GM18858 (cell line): ENCODE data around the gene SVOP.
"Not testable (repeated sequence)": the region's sequence is repeated elsewhere in the genome, so short reads cannot be mapped to it uniquely, and the experiment has no call there.

Experiments
- ATAC-seq: cut with Tn5 transposase; IDR thresholded peaks from one replicate; pipeline ENCODE4 v1.9.1; 2021; ENCODE audit not compliant: unreplicated experiment

Gene SVOP, protein sequence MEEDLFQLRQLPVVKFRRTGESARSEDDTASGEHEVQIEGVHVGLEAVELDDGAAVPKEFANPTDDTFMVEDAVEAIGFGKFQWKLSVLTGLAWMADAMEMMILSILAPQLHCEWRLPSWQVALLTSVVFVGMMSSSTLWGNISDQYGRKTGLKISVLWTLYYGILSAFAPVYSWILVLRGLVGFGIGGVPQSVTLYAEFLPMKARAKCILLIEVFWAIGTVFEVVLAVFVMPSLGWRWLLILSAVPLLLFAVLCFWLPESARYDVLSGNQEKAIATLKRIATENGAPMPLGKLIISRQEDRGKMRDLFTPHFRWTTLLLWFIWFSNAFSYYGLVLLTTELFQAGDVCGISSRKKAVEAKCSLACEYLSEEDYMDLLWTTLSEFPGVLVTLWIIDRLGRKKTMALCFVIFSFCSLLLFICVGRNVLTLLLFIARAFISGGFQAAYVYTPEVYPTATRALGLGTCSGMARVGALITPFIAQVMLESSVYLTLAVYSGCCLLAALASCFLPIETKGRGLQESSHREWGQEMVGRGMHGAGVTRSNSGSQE

DNA sequence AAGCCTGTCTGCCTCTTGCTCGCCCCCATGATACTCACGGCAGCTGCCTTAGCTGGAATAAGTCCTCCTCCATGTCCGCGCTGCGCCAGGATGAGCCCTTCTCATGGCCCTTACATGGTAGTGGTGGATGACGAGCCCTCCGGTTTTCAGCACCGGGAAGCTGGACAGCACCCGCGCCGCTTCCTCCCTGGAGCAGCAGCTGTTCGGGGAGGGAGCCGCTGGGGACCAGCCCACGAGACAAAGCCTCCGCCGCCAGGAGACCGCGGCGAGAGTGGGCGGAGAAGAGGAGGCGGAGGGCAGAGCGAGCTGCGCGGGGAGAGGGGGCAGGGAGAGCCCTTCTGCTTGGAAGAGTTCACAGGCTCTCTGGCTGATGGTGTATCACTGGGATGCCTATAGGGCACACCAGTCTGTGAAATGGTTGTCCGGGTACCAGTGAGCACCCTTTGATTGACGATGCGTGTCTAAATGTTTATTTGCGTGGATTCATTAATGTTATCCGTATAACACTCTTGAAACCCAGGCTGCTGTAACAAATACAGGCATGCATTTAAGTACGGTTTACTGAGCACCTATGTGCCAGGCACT lies at the start of gene SVOP:
Gene SVOP, minus strand, starts transcription at position 273 of the 585 bp plus-strand sequence. Its CDS starts 200 bp downstream, at position 73.
- ATAC-seq = no peak

DNA sequence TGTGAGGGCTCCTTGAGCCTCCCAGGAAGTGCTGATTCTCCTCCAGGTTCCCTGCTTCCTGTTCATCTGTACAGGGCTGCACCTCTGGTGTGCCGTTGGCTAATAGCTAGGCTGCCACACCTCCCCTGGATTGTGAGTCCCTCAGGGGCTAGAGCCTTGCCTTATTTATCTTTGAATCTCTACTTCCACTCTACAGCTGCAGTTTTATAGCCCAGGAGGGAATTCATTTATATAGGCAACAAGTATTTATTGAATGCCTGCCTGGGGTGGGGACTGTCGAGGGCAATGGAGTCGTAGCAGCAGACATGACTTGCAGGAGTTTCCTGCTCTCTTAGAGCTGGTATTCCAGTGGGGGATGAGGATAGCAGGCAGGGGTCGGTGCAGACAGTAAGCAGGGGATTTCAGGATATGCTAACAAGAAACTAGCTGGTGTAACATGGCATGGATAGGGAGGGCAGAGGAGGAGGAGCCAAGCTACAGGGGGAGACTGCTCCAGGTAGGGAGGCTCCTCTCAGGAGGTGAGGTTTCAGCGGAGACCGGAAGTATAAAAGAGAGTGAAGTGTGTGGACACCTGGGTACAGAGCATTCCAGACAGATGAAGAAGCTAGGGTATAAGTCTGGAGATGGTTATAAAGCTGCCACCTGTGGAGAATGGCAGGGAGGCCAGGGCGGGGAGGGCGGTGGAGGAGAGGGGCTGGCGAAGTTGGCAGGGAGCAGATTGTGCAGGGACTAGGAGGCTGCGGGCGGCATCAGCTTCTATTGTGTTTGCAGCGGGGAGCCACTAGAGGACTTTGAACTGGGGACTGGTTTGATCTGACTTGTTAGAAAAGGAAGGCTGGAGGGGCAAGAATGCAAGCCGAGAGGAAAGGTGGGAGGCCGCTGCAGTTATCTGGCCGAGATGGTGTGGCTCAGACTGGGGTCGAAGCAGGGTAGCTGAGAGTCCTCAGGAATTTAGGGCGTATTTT lies 48.7 kb upstream of the SVOP start:
- no peak for ATAC-seq

DNA sequence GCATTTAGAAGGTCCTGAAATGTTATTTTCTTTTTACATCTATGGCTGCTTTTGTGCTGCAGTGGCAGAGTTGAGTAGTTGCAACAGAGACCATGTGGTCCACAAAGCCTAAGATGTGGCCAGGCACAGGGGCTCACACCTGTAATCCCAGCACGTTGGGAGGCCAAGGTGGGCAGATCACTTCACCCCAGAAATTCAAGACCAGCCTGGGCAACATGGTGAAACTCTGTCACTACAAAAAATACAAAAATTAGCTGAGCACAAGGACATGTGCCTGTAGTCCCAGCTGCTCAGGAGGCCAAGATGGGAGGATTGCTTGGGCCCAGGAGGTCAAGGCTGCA lies 45.0 kb upstream of the SVOP start:
- ATAC-seq = no peak

DNA sequence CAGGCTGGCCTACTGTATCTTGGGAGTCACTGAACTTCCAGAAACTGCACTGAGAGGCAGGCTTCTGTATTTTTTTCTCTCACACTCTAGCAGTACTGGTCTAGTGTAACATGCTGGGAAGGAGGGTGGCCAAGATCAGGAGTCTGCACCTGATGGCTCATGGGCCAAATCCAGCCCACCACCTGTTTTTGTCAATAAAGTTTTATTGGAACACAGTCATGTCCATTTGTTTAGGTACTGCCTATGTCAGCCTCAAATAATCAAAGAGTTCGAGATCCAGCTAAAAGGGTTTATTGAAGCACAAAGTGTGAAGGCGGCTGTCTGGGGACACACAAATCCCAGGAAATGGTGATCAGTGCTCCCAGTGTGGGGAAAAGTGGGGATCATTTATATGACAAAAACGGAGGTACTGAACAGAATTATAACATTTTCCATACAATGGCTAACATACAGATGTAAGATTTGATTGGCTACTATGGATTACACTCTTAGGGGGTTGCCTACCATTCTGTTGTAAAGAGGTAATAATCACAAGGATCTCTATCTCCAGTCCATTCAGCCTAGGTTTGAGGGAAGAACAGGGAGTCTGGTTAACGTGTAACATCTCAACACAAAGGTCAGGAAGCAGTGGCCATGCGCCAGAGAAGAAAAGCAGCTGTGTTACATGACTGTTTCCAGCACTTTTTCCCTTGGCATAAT lies 44.4 kb upstream of the SVOP start:
- no peak for ATAC-seq

DNA sequence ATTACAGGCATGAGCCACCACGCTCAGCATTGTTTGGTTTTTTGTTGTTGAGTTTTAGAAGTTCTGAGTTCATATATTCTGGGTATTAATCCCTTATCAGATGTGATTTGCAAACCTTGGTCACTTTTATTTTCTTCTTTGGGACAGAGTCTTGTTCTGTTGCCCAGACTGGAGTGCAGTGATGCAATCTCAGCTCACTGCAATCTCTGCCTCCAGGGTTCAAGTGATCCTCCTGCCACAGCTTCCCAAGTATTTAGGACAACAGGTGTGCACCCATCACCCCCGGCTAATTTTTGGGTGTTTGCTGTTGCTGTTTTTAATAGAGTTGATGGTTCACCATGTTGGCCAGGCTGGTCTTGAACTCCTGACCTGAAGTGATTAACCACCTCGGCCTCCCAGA lies 43.3 kb upstream of the SVOP start:
- no peak for ATAC-seq

DNA sequence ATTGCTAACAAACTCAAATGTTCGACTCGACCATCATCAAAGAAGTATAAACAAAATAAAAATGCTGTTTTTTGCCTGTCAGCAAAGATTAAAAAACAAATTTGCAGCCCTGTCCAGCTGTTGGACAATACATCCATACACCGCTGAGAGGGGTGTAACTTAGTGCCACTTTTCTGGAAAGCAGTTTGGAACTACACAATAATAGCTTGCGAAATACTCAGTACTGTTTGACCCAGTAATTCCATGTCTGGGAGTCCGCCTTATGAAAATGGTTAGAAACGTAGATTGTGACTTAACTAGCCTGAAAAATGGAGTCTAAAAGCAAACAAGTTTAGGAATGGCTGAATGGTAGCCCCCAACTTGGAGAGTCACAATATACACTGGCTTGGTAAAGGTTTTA lies 37.9 kb upstream of the SVOP start:
- ATAC-seq = no peak

DNA sequence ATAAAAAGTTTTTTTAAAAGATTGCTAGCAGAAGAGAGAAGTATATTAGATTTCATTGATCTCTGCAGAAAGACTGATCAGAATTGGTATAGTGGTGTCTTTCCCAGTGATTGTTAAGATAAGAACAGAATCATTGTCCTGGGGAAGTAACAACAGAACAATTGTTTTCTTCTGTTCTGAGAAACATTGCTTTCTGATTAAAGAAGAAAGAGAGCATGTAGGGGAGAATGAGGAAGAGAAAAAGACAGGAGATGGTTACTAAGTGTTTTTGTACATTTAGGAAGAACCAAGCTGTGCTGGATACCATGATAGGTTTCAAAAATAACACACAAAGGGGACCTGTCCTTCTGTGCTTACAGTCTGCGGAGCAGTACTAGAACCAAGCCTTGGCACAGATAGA lies 36.5 kb upstream of the SVOP start:
- ATAC-seq = no peak

DNA sequence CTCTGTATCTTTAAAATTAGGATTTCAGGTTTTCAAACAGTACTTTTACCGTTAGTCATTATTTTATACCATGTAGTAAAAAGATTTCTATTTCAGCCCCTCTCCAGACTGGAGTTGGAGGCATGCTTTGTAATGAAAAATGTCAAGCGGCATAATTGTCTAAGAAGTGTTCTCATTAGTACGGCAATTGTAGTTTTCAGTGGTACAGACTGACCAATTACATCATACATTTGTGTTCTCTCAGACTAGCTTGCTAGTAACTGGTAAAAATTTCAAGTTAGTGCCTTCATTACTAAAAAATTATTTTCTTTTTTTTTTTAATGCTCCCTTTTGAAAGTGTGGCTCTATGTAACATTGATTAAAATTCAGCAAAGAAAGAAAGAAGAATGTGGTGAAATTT lies 36.0 kb upstream of the SVOP start:
- no peak for ATAC-seq

DNA sequence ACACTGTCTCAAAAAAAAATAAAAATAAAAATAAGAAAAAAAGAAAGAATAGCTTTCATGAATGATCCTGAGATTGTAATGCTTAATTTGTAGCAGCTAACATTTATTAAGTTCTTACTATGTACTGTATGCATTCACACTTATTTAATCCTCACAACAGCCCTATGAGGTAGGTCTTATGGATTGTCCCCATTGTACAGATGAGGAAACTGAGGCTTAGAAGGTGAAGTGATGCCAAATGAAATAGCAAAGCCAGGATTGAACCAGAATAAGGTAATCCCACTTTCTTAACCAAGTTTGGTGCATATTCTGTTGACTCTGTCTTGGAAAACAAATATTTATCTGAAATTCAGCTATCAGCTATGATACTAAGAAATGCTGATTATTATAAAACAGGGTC lies 33.7 kb upstream of the SVOP start:
- ATAC-seq = no peak

DNA sequence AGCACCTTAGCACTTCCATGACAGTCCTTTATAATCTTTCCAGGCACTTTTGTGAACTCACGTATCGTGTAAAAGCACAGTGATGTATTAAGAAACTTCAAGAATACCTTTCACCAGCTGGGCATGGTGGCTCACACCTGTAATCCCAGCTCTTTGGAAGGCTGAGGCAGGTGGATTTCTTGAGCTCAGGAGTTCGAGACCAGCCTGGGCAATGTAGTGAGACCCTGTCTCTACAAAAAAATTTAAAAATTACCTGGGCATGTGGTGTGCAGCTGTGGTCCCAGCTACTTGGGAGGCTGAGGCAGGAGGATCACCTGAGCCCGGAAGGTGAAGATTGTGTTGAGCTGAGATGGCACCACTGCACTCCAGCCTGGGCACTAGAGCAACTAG lies 33.3 kb upstream of the SVOP start:
- not testable (repeated sequence) for ATAC-seq

DNA sequence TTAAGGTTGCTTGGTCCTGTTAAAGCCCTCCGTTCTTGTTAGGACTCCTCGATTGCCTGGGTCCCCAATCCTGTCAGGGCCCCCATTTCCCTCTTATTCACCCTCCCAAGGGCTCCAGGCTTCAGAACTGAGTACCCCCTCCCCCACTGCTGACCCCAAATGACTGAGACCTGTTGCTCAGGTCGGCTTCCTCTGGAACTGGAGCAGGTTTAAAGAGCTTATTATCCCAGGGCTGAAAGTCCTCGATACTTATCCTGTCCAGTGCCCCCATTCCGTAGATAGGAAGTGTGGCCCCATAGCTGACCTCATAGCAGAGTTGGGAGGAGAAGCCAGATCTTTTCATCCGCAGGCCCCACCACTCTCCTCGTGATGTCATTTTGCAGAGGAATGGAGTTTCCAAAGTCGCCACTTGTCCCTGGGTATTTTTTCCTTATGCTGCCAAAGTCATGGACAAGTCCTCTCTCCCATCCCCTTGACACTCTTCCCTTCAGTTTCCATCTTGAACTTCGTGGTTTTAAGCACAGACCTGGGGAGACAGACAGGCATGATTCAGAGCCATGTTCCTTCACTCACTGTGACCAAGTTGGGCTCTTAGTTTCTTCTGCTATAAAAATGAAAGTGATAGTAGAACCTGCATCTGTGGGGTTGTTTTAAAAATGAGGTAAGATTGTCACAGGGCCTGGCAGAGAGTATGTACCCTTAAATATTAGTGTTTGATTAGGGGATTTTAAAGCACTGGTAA lies 32.7 kb upstream of the SVOP start:
- peak; percentile 36 for ATAC-seq

DNA sequence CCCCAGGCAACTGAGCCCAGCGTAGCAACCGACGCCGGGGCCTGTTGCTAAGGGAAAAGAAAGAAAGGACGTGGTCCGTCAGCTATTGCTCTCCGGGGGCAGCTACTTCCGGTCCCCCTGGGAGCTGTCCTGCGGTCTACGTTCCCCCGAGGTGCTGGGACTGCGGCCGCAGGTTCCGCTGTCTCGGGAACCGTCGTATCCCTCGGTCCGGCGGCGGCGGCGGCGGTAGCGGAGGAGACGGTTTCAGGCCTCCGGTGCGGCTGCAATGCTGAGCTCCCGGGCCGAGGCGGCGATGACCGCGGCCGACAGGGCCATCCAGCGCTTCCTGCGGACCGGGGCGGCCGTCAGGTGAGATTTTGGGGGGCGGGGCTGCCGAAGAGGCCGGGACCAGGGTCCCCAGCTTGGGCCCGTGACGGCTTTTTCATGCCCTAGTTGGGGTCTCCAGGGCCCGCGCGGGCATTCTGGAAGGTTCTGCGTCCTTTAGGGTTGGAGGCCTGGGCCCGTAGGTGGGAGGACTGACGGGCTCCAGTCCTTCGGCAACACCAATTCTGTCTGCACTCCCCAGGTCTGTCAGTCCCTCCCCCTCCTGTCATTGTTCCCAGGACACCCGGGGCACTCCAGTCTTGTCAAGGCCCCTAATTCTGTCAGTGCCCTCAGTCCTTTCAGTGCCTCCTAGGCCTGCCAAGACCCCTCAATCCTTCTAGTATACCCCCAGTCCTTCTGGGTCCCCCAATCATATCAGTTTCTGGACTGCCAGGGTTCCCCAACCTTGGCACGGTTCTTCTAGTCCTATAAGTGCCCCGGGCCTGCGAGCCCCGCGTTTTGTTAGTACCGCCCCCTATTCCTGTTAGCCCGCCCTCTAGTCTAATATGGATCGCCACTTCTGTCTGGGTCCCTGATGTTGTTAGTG lies 31.8 kb upstream of the SVOP start, which contains the start of gene USP30:
Gene USP30, plus strand, starts transcription at position 163 of the 910 bp plus-strand sequence. Its CDS starts 103 bp downstream, at position 266.
- ATAC-seq = peak; percentile 71

DNA sequence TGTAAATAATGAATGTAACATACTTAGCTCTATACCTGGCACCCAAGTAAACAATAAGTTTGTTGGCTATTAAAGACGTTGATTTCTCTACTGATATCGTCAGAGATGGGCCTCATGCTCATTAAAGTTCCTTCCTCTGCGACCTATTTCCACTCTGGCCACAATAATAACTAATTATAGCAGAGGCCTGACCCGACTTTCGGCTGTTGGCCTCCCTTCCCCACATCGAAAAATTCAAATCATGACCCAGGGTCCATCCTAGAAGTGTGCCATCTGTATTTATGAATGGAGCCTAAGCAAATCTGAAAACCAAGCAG lies 31.2 kb upstream of the SVOP start:
- ATAC-seq = no peak

DNA sequence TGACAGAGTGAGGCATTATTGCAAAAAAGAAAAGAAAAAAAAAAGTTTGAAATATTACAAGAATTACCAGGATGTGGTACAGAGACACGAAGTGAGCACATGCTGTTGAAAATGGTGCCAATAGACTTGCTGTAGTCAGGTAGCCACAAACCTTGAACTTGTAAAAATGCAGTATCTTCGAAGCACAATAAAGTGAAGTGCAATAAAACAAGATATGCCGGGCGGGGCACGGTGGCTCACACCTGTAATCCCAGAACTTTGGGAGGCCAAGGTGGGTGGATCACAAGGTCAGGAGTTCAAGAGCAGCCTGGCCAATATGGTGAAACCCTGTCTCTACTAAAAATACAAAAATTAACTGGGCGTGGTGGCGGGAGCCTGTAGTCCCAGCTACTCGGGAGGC lies 28.9 kb upstream of the SVOP start:
- not testable (repeated sequence) for ATAC-seq

DNA sequence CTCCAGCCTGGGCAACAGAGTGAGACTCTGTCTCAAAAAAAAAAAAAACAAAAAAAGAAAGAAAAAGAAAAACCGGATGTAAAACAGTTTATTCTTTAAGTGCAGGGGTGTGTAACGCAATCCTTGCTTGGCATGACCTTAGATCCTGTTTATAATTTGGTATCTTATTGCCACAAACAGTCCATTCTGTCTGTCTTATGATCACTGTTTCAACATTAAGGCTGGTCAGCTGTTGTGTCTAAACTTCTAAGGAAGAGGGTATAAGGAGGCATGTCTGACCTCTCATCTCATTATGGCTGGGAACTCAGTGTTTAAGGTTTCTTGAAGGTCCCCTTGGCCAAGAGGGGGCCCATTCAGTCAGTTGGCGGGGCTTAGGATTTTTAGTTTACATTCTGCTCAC lies 27.8 kb upstream of the SVOP start:
- ATAC-seq = not testable (repeated sequence)

DNA sequence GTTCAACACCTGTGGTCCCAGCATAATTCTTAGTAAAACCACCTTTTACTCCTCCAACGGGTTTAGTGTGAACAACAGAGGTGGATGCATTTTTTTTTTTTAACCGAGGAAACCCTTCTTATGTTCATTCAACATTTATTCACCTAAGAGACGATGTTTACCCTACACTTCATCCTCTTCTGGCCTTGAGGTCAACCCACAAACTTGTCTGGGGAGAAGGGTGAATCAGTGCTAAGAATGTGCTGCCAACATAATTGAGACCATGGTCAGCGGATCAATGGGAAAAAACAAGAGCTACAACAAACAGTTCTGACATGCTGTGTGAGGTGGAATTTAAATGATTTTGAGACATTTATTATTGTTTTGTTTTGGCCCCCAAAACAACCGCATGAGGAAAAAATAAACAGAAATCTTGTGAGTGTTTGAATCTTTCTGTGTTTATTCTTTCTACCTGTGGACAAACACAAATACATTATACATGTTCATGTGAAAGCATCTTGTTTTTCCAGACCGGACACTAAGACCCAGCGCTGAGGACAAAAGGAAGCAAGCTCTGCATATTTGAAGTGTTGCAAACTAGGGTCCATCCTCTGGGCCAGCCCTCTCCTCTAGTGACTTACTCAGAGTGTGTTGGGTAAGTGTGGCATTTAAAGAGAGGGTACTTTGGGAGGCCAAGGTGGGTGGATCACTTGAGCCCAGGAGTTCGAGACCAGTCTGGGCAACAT lies 26.4 kb upstream of the SVOP start:
- ATAC-seq = no peak

DNA sequence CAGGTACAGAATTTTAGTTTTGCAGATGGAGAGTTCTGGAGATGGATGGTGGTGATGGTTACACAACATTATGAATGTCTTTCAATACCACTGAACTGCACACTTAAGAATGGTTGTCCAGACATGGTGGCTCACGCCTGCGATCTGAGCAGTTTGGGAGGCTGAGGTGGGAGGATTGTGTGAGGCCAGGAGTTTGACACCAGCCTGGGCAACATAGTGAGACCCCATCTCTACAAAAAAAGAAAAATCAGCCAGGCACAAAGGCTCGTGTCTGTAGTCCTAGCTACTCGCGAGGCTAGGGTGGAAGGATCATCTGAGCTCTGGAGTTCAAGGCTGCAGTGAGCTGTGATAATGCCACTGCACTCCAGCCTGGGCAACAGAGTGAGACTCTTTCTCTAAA lies 23.4 kb upstream of the SVOP start:
- no peak for ATAC-seq

DNA sequence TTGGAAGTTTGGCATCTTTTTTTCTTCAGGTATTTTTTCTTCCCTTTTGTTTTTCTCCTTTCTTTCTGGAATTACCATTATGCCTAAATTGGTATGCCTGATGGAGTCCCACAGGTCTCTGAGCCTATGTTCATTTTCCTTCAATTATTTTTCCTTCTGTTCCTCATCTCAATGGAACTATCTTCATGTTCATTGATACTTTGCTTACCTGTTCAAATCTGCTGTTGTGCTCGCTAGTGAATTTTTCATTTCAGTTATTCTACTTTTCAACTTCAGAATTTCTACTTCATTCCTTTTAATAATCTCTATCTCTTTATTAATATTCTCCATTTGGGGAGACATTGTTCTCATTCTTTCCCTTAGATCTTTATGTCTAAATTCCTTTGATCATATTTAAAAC lies 16.1 kb upstream of the SVOP start:
- ATAC-seq = no peak
